Activated CD4-positive, alpha-beta T cell treated with anti-CD3 and anti-CD28 coated beads for 24 hours (primary cell): Measurements from ENCODE around the gene HIGD1C.

Experiments
- DNase-seq, 2 donors: peaks; one replicate each; pipeline ENCODE4 v3.0.0-alpha.2; 2020; ENCODE audit warnings: low read depth in 2 of 2

The HIGD1C gene

DNA sequence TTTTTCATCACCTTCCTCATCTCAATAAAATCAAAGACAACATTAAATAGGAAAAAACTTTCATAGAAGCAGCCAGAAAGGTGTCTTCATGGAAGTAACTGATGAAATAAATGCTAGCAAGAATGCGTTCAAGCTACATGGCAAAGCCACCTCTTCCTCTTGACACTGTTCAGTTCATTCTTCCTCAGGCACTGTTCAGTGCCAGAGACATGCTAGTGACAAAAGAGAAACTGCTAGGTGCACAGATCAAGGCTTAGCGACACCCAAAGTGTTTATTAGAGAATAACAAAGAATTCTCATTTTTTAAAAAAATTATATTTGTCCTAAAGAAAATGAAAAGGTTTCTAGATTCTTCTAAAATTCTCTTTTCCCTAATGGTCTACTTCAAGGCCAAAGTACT, 66.6 kb downstream of the HIGD1C start:
- no peak for DNase-seq

DNA sequence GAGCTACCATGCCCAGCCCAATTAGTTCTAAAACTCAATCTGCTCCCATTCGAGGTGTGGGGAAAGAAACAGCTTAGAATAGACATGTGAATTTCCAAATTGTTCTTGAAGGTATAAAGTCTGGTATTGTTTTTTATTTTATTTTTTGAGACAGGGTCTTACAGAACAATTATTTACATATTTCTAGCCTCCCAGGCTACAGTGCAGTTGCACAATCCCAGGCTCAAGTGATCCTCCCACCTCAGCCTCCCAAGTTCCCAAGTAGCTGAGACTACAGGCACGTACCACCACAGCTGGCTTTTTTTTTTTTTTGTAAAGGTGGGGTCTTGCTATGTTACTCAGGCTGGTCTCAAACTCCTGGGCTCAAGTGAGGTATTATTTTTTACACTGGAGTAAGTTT, 67.6 kb downstream of the HIGD1C start:
- DNase-seq, result no peak
